ENCODE results near the gene GARRE1.

GARRE1 gene

GRCh38 chr19:34220472-34221063 lies 33.8 kb upstream of the GARRE1 start:
- H3K36me3 ChIP-seq (ENCODE audit: control insufficient read depth, insufficient read depth, low read length) = peaks cover 16% of the 10 kb centered on the region
- no peaks in the 10 kb centered on the region for H3K4me1 ChIP-seq (ENCODE audit: control insufficient read depth, insufficient read depth, low read length)
- H3K27ac ChIP-seq (ENCODE audit: low read depth, low read length) = no peak overlapping the region
- H3K4me3 ChIP-seq (ENCODE audit: low read length) = no peak overlapping the region
- H3K9ac ChIP-seq (ENCODE audit: low read length) = no peak overlapping the region
- H3K27me3 ChIP-seq (ENCODE audit: control insufficient read depth, insufficient read depth, low read length) = no peaks in the 10 kb centered on the region

DNA sequence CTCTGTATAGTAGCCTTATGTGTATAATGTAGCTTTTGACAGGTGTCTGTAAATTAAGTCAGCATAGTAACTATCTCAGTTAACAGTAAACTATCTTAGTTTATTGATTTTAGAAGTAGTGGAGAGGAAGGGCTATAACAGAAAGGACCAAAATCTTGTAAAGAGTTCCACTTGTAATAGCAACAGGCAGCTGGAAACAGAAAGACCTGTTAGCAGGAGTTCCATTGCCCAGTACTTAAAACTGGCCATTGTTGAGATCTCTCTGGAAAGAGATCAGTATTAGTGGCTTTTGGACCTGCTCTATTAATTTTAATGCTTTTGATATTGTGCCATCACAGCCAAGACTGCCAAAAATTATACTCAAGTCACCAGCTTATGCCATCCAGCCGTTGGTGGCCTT lies 32.0 kb upstream of the GARRE1 start:
- no peak overlapping the region for H3K27ac ChIP-seq (ENCODE audit: low read depth, low read length)
- no peaks in the 10 kb centered on the region for H3K27me3 ChIP-seq (ENCODE audit: control insufficient read depth, insufficient read depth, low read length)
- H3K9ac ChIP-seq (ENCODE audit: low read length) = no peak overlapping the region
- H3K36me3 ChIP-seq (ENCODE audit: control insufficient read depth, insufficient read depth, low read length) = peaks cover 23% of the 10 kb centered on the region
- H3K4me1 ChIP-seq (ENCODE audit: control insufficient read depth, insufficient read depth, low read length) = no peaks in the 10 kb centered on the region
- H3K4me3 ChIP-seq (ENCODE audit: low read length) = no peak overlapping the region

- H3K36me3 ChIP-seq (ENCODE audit: control insufficient read depth, insufficient read depth, low read length) = peaks cover 28% of the 10 kb centered on the region
- no peak overlapping the region for H3K27ac ChIP-seq (ENCODE audit: low read depth, low read length)
- no peaks in the 10 kb centered on the region for H3K4me1 ChIP-seq (ENCODE audit: control insufficient read depth, insufficient read depth, low read length)
- H3K27me3 ChIP-seq (ENCODE audit: control insufficient read depth, insufficient read depth, low read length) = no peaks in the 10 kb centered on the region
- H3K9ac ChIP-seq (ENCODE audit: low read length) = no peak overlapping the region
- H3K4me3 ChIP-seq (ENCODE audit: low read length) = no peak overlapping the region
Measured at GRCh38 chr19:34224996-34225658, 29.2 kb upstream of the GARRE1 start.

DNA sequence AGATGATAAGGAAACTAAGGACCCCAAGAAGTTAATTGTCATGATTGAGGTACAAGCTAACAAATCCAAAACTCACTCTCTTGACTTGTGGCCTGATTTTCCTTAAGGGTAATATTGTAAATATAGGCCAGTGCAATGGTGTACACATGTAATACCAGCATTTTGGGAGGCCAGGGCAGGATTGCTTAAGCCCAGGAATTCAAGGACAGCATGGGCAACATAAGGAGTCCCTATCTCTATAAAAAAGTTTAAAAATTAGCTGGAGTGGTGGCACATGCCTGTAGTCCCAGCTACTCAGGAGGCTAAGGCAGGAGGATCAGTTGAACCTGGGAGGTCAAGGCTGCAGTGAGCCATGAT lies 28.7 kb upstream of the GARRE1 start:
- H3K9ac ChIP-seq (ENCODE audit: low read length) = no peak overlapping the region
- H3K36me3 ChIP-seq (ENCODE audit: control insufficient read depth, insufficient read depth, low read length) = peaks cover 28% of the 10 kb centered on the region
- H3K27ac ChIP-seq (ENCODE audit: low read depth, low read length) = no peak overlapping the region

GRCh38 chr19:34226036-34226435 lies 28.3 kb upstream of the GARRE1 start:
- H3K4me1 ChIP-seq (ENCODE audit: control insufficient read depth, insufficient read depth, low read length) = no peaks in the 10 kb centered on the region
- H3K36me3 ChIP-seq (ENCODE audit: control insufficient read depth, insufficient read depth, low read length) = peaks cover 28% of the 10 kb centered on the region
- no peak overlapping the region for H3K9ac ChIP-seq (ENCODE audit: low read length)
- H3K27ac ChIP-seq (ENCODE audit: low read depth, low read length) = no peak overlapping the region
- H3K4me3 ChIP-seq (ENCODE audit: low read length) = no peak overlapping the region
- no peaks in the 10 kb centered on the region for H3K27me3 ChIP-seq (ENCODE audit: control insufficient read depth, insufficient read depth, low read length)

More for the DNA sequence above, 28.7 kb upstream of the GARRE1 start:
- H3K27me3 ChIP-seq (ENCODE audit: control insufficient read depth, insufficient read depth, low read length) = no peaks in the 10 kb centered on the region
- H3K4me1 ChIP-seq (ENCODE audit: control insufficient read depth, insufficient read depth, low read length) = no peaks in the 10 kb centered on the region
- H3K4me3 ChIP-seq (ENCODE audit: low read length) = no peak overlapping the region

- Histone ChIP-seq H3K27me3 (ENCODE audit: control insufficient read depth, insufficient read depth, low read length) (no peaks in the 10 kb centered on the region), H3K27ac (ENCODE audit: low read depth, low read length) (no peak overlapping the region), H3K4me1 (ENCODE audit: control insufficient read depth, insufficient read depth, low read length) (peaks cover 3% of the 10 kb centered on the region), H3K4me3 (ENCODE audit: low read length) (no peak overlapping the region), H3K36me3 (ENCODE audit: control insufficient read depth, insufficient read depth, low read length) (peaks cover 24% of the 10 kb centered on the region), H3K9ac (ENCODE audit: low read length) (no peak overlapping the region)
Measured at GRCh38 chr19:34228347-34228746, 26.0 kb upstream of the GARRE1 start.

DNA sequence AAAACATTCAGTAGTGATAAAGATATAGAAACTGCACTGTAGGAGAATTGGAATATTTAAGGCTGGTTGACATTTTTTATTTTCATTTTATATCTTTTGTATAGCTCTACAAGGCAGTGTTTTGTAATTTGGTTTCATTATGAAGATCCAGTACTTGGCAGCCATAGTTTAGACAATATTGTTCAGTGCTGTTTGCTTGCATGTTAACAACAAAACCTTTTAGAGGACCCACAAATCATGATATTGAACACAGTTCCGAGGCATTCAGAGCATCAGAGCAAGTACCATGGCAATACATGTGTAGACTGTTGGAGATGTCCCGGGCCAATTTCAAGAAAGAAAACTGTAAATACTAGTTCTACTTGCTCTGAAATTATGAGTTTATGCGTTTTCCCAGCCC lies 25.6 kb upstream of the GARRE1 start:
- H3K27ac ChIP-seq (ENCODE audit: low read depth, low read length) = no peak overlapping the region
- H3K9ac ChIP-seq (ENCODE audit: low read length) = no peak overlapping the region
- peaks cover 24% of the 10 kb centered on the region for H3K36me3 ChIP-seq (ENCODE audit: control insufficient read depth, insufficient read depth, low read length)
- no peaks in the 10 kb centered on the region for H3K27me3 ChIP-seq (ENCODE audit: control insufficient read depth, insufficient read depth, low read length)
- H3K4me3 ChIP-seq (ENCODE audit: low read length) = no peak overlapping the region
- peaks cover 3% of the 10 kb centered on the region for H3K4me1 ChIP-seq (ENCODE audit: control insufficient read depth, insufficient read depth, low read length)

GRCh38 chr19:34229721-34230120 lies 24.6 kb upstream of the GARRE1 start:
- Histone ChIP-seq H3K4me3 (ENCODE audit: low read length) (no peak overlapping the region), H3K27ac (ENCODE audit: low read depth, low read length) (no peak overlapping the region), H3K27me3 (ENCODE audit: control insufficient read depth, insufficient read depth, low read length) (no peaks in the 10 kb centered on the region), H3K4me1 (ENCODE audit: control insufficient read depth, insufficient read depth, low read length) (peaks cover 3% of the 10 kb centered on the region), H3K9ac (ENCODE audit: low read length) (no peak overlapping the region), H3K36me3 (ENCODE audit: control insufficient read depth, insufficient read depth, low read length) (peaks cover 18% of the 10 kb centered on the region)

DNA sequence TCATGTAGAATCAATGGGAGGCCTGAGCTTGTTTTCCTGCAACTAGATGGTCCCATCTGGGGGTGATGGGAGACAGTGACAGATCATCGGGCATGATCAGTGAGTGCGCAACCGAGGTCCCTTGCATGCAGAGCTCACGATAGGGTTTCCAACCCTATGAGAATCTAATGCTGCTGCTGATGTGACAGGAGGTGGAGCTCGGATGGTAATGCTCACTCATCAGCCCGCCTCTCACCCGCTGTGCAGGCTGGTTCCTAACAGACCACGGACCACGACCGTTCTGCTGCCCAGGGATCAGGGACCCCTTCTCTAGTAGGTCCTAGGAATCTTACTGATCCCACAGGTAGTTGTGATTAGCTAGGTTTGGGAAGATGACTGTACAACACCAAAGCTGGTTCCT lies 23.5 kb upstream of the GARRE1 start:
- peaks cover 3% of the 10 kb centered on the region for H3K4me1 ChIP-seq (ENCODE audit: control insufficient read depth, insufficient read depth, low read length)
- H3K36me3 ChIP-seq (ENCODE audit: control insufficient read depth, insufficient read depth, low read length) = peaks cover 14% of the 10 kb centered on the region
- H3K9ac ChIP-seq (ENCODE audit: low read length) = no peak overlapping the region
- no peak overlapping the region for H3K4me3 ChIP-seq (ENCODE audit: low read length)
- H3K27ac ChIP-seq (ENCODE audit: low read depth, low read length) = no peak overlapping the region
- H3K27me3 ChIP-seq (ENCODE audit: control insufficient read depth, insufficient read depth, low read length) = no peaks in the 10 kb centered on the region

DNA sequence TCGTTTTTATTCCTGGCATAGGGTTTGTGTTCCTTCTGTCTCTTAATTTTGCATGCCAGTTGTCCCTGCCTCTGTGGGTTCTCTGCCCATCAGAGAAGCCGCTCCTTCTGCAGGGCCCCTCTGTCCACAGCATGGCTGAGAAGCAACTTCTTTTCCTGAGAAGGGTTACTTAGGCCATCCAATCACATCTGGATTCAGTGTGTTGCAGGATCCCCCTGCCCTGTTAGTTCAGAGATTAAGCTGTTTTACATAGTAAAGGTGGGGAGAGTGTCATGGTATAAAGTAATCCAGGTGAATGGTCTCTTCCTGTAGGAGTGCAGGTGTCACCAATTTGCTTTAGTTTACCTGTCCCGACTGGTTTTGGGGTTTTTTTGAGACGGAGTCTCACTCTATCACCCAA lies 22.9 kb upstream of the GARRE1 start:
- Histone ChIP-seq H3K4me1 (ENCODE audit: control insufficient read depth, insufficient read depth, low read length) (peaks cover 3% of the 10 kb centered on the region), H3K27me3 (ENCODE audit: control insufficient read depth, insufficient read depth, low read length) (no peaks in the 10 kb centered on the region), H3K36me3 (ENCODE audit: control insufficient read depth, insufficient read depth, low read length) (peaks cover 11% of the 10 kb centered on the region), H3K4me3 (ENCODE audit: low read length) (no peak overlapping the region), H3K9ac (ENCODE audit: low read length) (no peak overlapping the region), H3K27ac (ENCODE audit: low read depth, low read length) (no peak overlapping the region)

DNA sequence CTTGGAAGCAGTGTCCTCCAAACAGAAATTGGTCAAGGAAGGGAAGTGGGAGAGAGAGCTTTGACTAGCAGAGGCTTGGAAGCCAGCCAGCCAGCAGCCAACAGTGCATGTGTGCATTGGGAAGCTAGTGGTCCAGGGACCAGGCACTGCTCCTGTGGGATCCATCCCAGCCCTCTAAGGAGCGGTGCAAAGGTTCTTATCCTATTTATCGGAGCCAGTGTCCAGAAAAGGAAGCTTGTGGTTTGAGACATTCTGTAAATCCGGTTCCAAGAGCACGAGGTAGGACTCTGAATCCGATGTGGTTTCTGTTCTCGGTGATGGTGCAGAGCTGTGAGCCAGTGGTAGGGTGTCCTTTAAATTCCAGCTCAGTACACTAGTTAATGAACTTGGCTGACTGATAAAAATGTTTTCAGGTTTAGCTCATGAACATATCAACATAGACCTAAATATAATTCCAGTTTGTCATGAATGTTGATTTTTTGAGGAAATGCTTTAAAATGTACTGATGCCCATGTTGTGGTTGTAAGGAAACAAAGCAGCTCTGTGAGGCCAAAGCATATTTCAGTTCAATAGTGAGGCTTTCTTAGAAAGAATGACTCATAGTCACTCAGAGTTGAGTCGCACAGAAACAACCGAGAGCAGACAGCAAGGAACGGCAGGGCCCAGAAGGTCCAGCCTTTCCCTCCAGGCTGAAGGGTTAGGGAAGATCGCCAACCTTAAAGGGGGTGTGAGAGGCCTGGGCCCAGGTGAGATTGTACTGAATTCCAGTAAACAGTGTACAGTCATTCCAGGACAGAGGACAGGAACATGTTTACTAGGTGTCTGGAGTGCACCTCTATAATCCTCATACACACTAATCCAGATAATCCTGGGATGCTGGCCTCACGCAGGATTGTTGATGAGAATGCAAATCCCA lies 21.5 kb upstream of the GARRE1 start:
- peak overlapping the region; percentile 1 for H3K27ac ChIP-seq (ENCODE audit: low read depth, low read length)
- no peak overlapping the region for H3K4me3 ChIP-seq (ENCODE audit: low read length)
- peaks cover 3% of the 10 kb centered on the region for H3K4me1 ChIP-seq (ENCODE audit: control insufficient read depth, insufficient read depth, low read length)
- no peak overlapping the region for H3K9ac ChIP-seq (ENCODE audit: low read length)
- H3K27me3 ChIP-seq (ENCODE audit: control insufficient read depth, insufficient read depth, low read length) = no peaks in the 10 kb centered on the region
- peaks cover 8% of the 10 kb centered on the region for H3K36me3 ChIP-seq (ENCODE audit: control insufficient read depth, insufficient read depth, low read length)

- H3K9ac ChIP-seq (ENCODE audit: low read length) = no peak overlapping the region
- H3K27ac ChIP-seq (ENCODE audit: low read depth, low read length) = no peak overlapping the region
- no peaks in the 10 kb centered on the region for H3K27me3 ChIP-seq (ENCODE audit: control insufficient read depth, insufficient read depth, low read length)
- no peak overlapping the region for H3K4me3 ChIP-seq (ENCODE audit: low read length)
- no peaks in the 10 kb centered on the region for H3K36me3 ChIP-seq (ENCODE audit: control insufficient read depth, insufficient read depth, low read length)
- H3K4me1 ChIP-seq (ENCODE audit: control insufficient read depth, insufficient read depth, low read length) = peaks cover 3% of the 10 kb centered on the region
Measured at GRCh38 chr19:34235425-34235940, 18.9 kb upstream of the GARRE1 start.

Data from rectal smooth muscle tissue (tissue), 1 donor.